HG03066 (cell line): ENCODE data around the gene CCDC57.

ENCODE experiments used
- ATAC-seq: cut with Tn5 transposase; IDR thresholded peaks from one replicate; pipeline ENCODE4 v1.9.1; 2021; ENCODE audit warnings: low read depth; ENCODE audit not compliant: unreplicated experiment

Gene CCDC57

DNA sequence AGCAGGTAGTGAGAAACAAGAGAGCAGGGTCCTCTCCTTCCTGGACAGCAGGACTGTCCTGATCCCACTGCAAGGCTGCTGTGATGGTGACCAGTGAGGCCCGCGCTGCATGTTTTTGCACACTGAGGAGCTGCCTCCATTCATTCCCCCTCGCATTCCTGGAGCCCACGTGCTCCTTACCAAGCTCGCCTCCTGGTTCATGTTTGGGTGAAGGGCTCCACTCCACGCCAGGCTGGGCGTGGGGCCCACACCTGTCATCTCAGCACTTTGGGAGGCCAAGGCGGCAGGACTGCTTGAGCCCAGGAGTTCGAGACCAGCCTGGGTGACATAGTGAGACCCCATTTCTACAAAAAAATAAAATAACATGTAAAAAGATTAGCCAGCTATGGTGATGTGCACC, 99.2 kb downstream of the CCDC57 start:
- ATAC-seq, result no peak

DNA sequence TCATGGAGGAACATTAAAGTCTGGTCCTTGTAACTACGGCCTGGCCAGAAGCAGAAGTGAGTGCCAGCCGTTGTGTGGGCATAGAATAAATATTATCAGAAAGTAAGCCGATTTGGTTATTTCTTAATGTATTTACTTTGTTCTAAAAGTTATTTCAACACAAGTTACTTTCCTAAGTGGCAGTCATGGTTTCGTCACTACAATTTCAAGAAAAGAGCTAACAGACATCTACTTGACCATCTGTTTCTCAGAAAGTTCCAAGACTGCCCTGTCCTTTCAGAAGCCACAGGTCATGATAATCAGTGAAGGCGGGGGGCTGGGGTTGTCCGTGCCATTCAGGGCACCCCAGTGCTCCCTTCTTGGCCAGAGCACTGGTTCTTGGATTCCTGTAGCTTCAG, 99.7 kb downstream of the CCDC57 start:
- ATAC-seq, result no peak

DNA sequence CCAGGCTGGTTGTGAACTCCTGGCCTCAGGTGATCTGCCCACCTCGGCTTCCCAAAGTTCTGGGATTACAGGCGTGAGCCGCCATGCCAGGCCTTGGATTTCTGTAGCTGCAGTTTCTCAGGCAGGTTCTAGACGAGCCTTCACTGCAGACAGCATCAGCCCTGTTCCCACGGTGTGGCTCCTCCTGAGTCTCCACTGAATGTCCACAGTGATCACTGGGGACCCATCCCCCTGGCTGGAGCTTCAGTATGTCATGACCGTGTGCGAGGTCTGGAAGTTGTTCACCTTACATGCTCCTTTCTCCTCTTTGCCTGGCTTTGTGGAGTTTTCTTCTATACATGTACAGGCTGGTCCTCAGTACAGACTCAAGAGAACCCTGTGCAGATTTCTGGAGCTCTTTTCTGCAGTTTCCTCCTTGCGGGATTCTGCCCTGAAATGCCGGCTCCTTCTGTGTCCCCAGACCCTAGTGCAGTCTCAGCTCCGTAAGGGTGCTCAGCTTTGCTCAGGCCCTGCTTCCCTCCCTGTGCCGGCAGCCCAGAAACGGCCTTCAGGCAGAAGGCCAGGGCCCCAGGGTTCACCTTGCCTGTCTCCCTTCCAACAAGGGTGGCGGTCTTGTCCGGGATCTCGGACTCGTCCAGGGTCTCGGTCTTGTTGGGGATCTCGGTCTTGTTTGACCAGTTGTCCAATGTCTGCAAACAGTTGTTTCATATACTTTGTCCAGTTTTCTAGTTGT, 100.3 kb downstream of the CCDC57 start:
- ATAC-seq, result no peak

DNA sequence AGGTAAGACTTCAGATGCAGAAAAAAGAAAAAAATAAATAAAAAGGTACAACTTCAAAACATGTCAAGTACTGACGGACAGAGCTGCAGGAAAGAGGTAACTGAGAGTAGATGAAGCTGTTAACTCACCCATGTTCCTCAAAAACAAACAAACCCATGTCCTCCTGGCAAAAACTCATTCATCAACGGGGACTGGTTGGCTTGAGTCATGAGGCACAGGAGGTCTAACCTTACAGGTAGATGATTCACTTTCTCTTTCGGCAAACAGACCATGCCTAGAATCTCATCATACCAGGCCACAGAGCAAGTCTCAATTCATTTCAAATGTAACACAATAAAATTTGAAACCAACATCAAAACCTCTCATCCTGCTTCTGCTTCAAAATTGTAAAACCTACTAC, 102.3 kb downstream of the CCDC57 start:
- no peak for ATAC-seq

- ATAC-seq, result no peak
These were observed 103.6 kb downstream of the CCDC57 start for GRCh38 chr17:82108961-82109475.

DNA sequence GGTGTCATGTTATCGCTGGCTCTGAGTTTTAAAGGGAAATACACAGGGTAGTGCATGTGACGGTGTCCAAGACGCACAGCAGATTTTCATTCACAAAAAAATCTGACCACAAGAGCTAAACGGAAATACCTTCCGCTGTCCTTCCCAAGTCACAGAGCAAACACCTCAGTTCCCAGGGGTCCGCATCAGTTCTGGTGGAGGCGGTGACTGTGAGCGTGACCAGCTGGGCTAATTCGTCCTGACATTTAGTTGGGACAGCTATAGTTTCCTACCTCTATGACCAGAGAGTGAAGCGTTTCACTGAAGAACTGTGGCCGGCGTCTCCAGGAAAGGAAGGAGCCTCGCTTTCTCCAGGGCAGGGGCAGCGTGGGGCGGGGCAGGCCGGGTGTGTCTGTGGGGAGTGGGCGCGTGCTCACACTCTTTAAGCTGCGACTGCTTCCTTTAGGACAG, 104.1 kb downstream of the CCDC57 start:
- ATAC-seq, result no peak

DNA sequence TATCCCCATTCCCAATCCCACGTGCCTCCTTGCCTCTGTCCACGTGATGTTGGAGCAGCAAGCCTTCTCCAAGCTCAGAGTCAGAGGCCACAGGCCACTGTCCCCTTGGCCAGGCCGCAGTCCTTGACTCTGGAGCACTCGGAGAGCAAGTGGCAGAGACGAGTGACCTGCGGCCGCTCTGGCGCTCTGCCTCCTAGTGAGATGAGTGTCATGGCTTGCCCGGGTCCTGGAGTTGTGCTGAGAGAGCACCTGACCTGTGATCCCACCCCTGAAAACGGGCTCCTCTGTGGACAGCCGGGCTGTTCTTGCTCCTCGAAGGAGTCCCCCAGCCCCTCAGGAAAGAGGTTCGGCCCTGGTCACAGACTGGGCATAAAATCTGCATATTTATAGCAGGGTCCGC, 104.6 kb downstream of the CCDC57 start:
- ATAC-seq, result no peak

DNA sequence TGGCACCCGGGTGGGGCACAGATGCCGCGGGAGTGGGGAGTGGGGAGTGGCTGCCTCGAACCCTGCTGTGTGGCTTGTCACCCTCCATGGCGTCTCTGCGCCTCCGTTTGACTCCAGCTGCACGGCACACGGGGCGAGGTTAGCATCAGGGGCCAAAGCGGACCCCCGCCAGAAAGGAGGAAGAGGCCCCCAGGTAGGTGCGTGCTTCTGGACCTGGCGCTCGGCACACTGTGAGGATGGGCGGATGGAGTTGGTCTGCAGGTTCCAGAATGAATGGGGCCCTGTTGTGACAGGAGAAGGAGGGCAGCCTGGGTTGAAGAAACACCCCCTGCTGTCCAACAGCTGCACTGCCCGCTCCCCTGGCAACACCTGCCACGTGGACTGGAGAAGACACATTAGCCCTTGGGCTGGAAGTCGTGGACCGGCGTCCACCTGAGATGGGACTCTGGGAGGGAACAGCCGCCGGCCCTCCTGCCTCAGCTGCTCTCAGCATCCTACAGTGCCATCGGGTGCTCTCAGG, 105.2 kb downstream of the CCDC57 start:
- ATAC-seq, result no peak

DNA sequence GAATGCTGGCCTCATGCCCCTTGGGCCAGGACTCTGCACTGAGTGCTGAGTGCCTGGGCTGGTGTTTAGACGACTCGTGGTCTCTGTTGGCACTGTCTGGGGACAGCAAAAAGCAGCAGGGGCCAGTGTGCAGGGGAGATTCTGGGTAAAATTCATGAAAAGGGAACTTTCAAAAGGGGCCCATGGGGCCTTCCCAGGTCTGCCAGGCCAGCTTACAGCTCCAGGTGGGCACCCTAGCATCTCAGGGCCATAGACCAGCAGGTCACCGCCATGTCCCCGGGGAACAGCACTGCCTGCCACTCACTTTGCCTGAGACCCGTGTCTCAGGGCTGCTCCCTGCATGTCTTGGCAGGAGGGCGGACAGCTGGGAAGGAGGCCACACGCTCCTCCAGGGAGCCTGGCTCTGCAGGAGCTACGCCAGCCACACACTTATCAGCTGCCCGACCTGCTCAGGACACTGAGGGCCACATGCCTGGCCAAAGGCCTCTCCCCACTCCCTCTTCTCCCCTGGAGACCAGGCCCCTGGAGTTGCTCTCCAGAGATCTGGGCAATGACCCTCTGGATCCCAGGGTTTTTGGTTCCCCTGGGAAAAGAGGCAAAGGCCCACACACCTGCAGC, 105.8 kb downstream of the CCDC57 start:
- no peak for ATAC-seq

DNA sequence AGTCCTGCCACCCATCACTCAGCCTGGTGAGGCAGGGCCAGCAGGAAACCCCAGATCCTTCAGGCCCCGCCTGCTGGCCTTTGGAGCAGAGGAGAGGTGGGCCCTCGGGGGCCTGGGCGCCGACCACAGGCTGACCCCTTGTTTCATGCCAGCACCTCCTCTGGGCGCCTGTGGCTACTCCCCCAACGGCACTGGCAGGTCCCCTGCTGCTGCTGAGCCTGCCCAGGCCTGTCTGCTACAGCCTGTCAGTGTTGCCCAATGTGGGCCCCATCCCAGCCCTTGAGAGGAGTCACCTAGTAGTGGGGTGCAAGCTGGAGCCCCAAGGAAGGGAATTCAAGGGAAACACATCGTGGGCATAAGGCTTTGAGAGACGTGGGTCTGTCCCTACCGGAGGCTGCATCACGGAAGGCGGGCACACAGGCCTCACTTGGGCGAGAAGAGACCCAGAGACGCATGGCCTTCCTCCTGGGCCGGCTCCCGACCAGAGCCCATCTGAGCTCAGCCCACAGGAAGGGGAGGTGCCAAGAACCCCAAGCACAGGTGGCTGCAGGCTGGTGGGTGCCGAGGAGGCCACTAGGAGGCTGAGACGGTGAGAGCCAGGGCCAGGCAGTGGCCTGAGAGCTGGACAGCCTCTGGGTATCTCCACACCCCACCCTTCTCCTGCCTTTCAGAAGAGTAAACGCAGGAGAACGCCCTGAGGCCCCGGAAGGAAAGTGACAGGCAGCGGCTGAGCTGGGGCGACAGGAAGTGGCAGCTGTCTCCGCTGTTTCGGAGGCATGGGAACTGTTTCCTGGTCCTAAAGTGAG, 106.6 kb downstream of the CCDC57 start:
- ATAC-seq, result peak; percentile 74

GRCh38 chr17:82105417-82105881, 107.2 kb downstream of the CCDC57 start:
- no peak for ATAC-seq

GRCh38 chr17:82104797-82105416, 107.7 kb downstream of the CCDC57 start:
- ATAC-seq, result no peak

GRCh38 chr17:82103553-82104451, 108.8 kb downstream of the CCDC57 start:
- ATAC-seq, result no peak

GRCh38 chr17:82101767-82102679, 110.6 kb downstream of the CCDC57 start:
- no peak for ATAC-seq

DNA sequence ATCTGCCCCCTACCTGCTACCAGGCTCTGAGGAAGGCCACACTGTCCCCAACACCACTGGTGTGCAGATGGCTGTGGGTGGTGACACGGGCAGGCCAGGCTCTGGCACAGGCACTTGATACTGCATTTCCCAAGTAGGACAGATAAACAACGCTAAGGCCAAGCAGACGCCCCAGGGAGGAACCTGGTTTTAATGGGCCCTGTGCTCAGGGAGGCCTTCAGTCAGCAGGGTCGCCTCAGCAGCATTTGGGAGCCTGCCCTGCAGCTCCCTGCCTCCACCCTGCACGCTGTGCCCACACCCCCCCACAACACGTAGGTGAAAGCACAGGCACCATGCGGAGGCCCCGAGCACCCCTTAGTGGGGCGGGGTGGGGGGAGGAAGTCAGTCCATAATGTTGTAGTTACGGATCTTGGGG, 111.3 kb downstream of the CCDC57 start:
- no peak for ATAC-seq

DNA sequence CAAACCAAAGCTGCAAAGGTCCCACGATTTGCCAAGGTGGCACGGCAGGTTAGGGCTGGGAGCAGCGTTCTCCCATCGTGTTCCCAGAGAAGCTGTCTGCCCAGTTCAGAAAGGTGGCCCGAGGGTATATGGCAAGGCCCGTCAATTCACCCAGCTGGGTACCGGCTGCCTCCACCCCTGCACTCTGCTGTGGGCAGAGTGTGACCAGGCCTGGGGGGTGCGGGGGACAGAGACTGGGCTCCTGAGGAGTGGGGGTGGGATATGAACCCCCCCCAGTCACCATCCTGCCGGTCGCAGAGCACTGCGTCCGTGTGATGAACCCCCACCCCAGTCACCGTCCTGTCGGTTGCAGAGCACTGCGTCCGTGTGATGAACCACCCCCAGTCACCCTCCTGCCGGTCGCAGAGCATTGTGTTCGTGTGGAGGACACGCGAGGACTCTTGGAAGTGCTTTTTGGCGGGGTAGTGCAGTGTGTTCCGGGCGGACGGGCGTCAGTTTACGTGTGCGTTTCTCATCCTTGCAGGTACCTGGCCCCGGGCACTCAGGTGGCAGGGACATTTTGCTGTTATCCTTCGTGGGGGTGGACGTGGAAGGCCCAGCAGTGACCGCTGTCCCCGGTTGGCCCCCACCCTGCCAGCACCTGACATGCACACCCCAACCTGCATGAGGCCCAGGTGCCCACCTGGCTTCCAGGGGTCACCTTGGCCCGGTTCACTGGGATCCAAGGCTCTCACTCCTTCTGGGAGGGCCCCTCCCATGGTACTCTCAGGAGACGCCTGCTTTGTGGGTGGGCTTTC, 111.9 kb downstream of the CCDC57 start:
- no peak for ATAC-seq

- ATAC-seq, result peak; percentile 16
These were observed 113.5 kb downstream of the CCDC57 start for GRCh38 chr17:82098939-82099763.
